ENCODE data around the gene RABGAP1. TPM values are rescaled to one million over a fixed set of nuclear protein-coding genes. Genes with fewer than 3 reads are reported as not detected.

Gene RABGAP1
- polyA plus RNA-seq, 1 of the 3 experiments (the other 2 are of a cell fraction): 20.2 TPM

DNA sequence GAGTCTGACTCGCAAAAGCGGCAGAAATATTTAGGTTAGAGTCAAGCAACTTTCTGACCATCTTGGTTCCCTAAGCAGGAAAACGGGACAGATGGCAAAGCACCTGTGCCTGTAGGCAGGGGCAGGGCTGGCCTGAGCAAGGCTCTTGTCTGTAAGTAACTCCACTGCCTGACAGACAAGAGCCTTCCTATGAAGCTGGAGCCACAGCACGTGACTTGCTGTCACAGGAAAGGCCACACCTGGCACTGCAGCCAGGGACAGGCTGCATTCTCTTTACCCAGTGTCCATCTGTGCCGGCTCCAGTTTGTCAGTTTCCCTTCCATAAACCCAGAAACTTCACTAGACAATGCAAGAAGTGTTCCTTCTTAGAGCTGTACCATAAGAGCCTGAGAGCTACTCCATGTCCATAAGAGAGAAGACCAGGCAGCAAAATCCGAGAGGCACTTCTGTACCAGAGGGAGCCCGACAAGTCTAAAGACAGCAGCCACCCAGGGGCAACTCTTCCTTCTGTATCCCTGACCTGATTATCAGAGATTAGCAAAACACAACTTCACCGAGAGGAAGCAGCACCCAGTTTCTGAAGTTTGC lies 170.7 kb downstream of the RABGAP1 start:
- no peak overlapping the region for H3K4me2 ChIP-seq
- H3K27ac ChIP-seq (ENCODE audit: low read depth in 2 of 2, low read length in 1 of 2): no peak overlapping the region
- no peaks in the 10 kb centered on the region for H3K79me2 ChIP-seq (ENCODE audit: insufficient read depth)
- ChIA-PET CTCF (interaction anchor here (1.1 to 1.4 kb wide), 2 partner anchors 10 to 238 kb away, joined by 4 to 5 read pairs; no protein-coding TSS in a partner anchor), POLR2A (interaction anchor here (0.6 to 1.5 kb wide), 3 partner anchors 9 to 869 kb away, joined by 3 to 4 read pairs (median 3); no protein-coding TSS in a partner anchor)
- 0 out of 2 replicates have a peak, but pooled peaks have one; percentile 10 for TF ChIP-seq POLR2AphosphoS5 (IDR thresholded peaks at IDR 0.05; ENCODE audit: low read depth, low read length)
- no peak for TF ChIP-seq EZH2phosphoT487 (IDR thresholded peaks at IDR 0.05; ENCODE audit: borderline replicate concordance, low read depth)
- H3F3A ChIP-seq (replicated peaks; ENCODE audit: insufficient read depth): no peaks in the 10 kb centered on the region
- no peak overlapping the region for H3K9ac ChIP-seq
- no peaks in the 10 kb centered on the region for H3K27me3 ChIP-seq (ENCODE audit: insufficient read depth)
- H3K36me3 ChIP-seq (replicated peaks in 1 of 2; ENCODE audit: control insufficient read depth in 1 of 2, insufficient read depth in 2 of 2, low read length in 1 of 2): peaks cover 5 to 40% of the 10 kb centered on the region in 2 experiments
- H3K4me1 ChIP-seq (ENCODE audit: control insufficient read depth in 1 of 2, insufficient read depth in 2 of 2, low read depth in 1 of 2, low read length in 1 of 2): peaks cover 0 to 9% of the 10 kb centered on the region in 2 experiments; a peak in 1 of 4 replicates
- DNase-seq: no peak
- no peaks in the 10 kb centered on the region for H3K9me2 ChIP-seq
- H4K20me1 ChIP-seq (ENCODE audit: insufficient read depth): no peaks in the 10 kb centered on the region
- WGBS (ENCODE audit: low lambda C conversion rate): 91% methylated on average over 7 of the region's 8 CpGs
- H3K4me3 ChIP-seq (ENCODE audit: low read depth in 2 of 2, low read length in 1 of 2): no peak overlapping the region
- no peaks in the 10 kb centered on the region for H3K9me3 ChIP-seq
- no peak overlapping the region for H2AFZ ChIP-seq (ENCODE audit: low read depth)

- no peaks in the 10 kb centered on the region for H3F3A ChIP-seq (replicated peaks; ENCODE audit: insufficient read depth)
- no peak for DNase-seq
- H3K79me2 ChIP-seq (ENCODE audit: insufficient read depth): no peaks in the 10 kb centered on the region
- 88% methylated on average over 30 of the region's 43 CpGs for WGBS (ENCODE audit: low lambda C conversion rate)
- H3K4me3 ChIP-seq (ENCODE audit: low read depth in 2 of 2, low read length in 1 of 2): no peak overlapping the region
- no peak overlapping the region for H3K9ac ChIP-seq
- H3K9me2 ChIP-seq: no peaks in the 10 kb centered on the region
- no peak for TF ChIP-seq RXRA (IDR thresholded peaks at IDR 0.05; ENCODE audit: borderline replicate concordance, low read depth)
- TF ChIP-seq TCF12 (IDR thresholded peaks at IDR 0.05): no peak
- no peak for TF ChIP-seq MXI1 (IDR thresholded peaks at IDR 0.05; ENCODE audit: low read depth, low read length)
- no peak for TF ChIP-seq USF2 (IDR thresholded peaks at IDR 0.05; ENCODE audit: borderline replicate concordance, low read depth, low read length)
- TF ChIP-seq CHD2 (IDR thresholded peaks at IDR 0.05; ENCODE audit: low read length, partially characterized antibody): no peak
- TF ChIP-seq RCOR1 (IDR thresholded peaks at IDR 0.05; ENCODE audit: low read length): no peak
- TF ChIP-seq ELF1 (IDR thresholded peaks at IDR 0.05): no peak
- no peak for TF ChIP-seq NRF1 (IDR thresholded peaks at IDR 0.05; ENCODE audit: low read depth, low read length)
- no peak for TF ChIP-seq YY1 (IDR thresholded peaks at IDR 0.05; ENCODE audit: low read depth)
- TF ChIP-seq, protein P1, sequence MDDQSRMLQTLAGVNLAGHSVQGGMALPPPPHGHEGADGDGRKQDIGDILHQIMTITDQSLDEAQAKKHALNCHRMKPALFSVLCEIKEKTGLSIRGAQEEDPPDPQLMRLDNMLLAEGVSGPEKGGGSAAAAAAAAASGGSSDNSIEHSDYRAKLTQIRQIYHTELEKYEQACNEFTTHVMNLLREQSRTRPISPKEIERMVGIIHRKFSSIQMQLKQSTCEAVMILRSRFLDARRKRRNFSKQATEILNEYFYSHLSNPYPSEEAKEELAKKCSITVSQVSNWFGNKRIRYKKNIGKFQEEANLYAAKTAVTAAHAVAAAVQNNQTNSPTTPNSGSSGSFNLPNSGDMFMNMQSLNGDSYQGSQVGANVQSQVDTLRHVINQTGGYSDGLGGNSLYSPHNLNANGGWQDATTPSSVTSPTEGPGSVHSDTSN (IDR thresholded peaks at IDR 0.05): no peak
- no peak for TF ChIP-seq FOSL2 (IDR thresholded peaks at IDR 0.05; ENCODE audit: borderline replicate concordance, low read depth)
- TF ChIP-seq SIN3A (IDR thresholded peaks at IDR 0.05; ENCODE audit: borderline replicate concordance, low read depth, low read length): no peak
- TF ChIP-seq, protein P2, sequence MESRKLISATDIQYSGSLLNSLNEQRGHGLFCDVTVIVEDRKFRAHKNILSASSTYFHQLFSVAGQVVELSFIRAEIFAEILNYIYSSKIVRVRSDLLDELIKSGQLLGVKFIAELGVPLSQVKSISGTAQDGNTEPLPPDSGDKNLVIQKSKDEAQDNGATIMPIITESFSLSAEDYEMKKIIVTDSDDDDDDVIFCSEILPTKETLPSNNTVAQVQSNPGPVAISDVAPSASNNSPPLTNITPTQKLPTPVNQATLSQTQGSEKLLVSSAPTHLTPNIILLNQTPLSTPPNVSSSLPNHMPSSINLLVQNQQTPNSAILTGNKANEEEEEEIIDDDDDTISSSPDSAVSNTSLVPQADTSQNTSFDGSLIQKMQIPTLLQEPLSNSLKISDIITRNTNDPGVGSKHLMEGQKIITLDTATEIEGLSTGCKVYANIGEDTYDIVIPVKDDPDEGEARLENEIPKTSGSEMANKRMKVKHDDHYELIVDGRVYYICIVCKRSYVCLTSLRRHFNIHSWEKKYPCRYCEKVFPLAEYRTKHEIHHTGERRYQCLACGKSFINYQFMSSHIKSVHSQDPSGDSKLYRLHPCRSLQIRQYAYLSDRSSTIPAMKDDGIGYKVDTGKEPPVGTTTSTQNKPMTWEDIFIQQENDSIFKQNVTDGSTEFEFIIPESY (IDR thresholded peaks at IDR 0.05; ENCODE audit: borderline replicate concordance, low read depth): no peak
- no peak for TF ChIP-seq FOXM1 (IDR thresholded peaks at IDR 0.05; ENCODE audit: low read depth)
- H3K36me3 ChIP-seq (replicated peaks in 1 of 2; ENCODE audit: control insufficient read depth in 1 of 2, insufficient read depth in 2 of 2, low read length in 1 of 2): peaks cover 5 to 33% of the 10 kb centered on the region in 2 experiments
- H3K9me3 ChIP-seq: no peaks in the 10 kb centered on the region
- no peak overlapping the region for H2AFZ ChIP-seq (ENCODE audit: low read depth)
- H3K4me2 ChIP-seq: no peak overlapping the region
- no peak overlapping the region for H3K27ac ChIP-seq (ENCODE audit: low read depth in 2 of 2, low read length in 1 of 2)
- no peaks in the 10 kb centered on the region for H3K27me3 ChIP-seq (ENCODE audit: insufficient read depth)
- H3K4me1 ChIP-seq (ENCODE audit: control insufficient read depth in 1 of 2, insufficient read depth in 2 of 2, low read depth in 1 of 2, low read length in 1 of 2): peaks cover 0 to 11% of the 10 kb centered on the region in 2 experiments; a peak in 1 of 4 replicates
- no peaks in the 10 kb centered on the region for H4K20me1 ChIP-seq (ENCODE audit: insufficient read depth)
- POLR2A ChIA-PET: interaction anchor here (0.6 to 1.5 kb wide), 2 partner anchors 10 to 354 kb away, joined by 3 read pairs; no protein-coding TSS in a partner anchor
- CTCF ChIA-PET: interaction anchor here (0.9 kb wide), 1 partner anchor 237 kb away, joined by 6 read pairs; no protein-coding TSS in a partner anchor
Observed at GRCh38 chr9:123112015-123112975, 171.5 kb downstream of the RABGAP1 start.
